ENCODE measurements around the gene ANGPTL2.

GRCh38 chr9:127088724-127089615 is 33.5 kb downstream of the ANGPTL2 start:
- TF ChIP-seq POLR2A (IDR thresholded peaks at IDR 0.05; ENCODE audit: low read length) (no peak), GATA1 (IDR thresholded peaks at IDR 0.05; ENCODE audit: low read depth, low read length) (no peak)

All from erythroblast (primary cell).